GM06990 (cell line): ENCODE data around the gene NPFF.

Experiments
- DNase-seq: peaks from one replicate; pipeline ENCODE4 v3.0.0-alpha.2; 2011; ENCODE audit not compliant: insufficient read length; ENCODE audit errors: extremely low read depth
- H3K27me3 ChIP-seq: replicated peaks from 2 replicates; pipeline ENCODE4 v1.6.0; 2011; ENCODE audit warnings: low read length; ENCODE audit not compliant: control insufficient read depth, insufficient read depth
- H3K36me3 ChIP-seq: 2 replicates; pipeline ENCODE4 v1.5.1; 2011; ENCODE audit warnings: low read length; ENCODE audit not compliant: control insufficient read depth, insufficient read depth
- H3K4me3 ChIP-seq: replicated peaks from 2 replicates; pipeline ENCODE4 v1.5.1; 2011; ENCODE audit warnings: low read depth, mild to moderate bottlenecking, control low read depth, low read length
- CTCF ChIP-seq: IDR thresholded peaks from 2 replicates; pipeline ENCODE4 v1.5.1; 2011; ENCODE audit warnings: low read length, control low read depth, mild to moderate bottlenecking, inconsistent platforms; ENCODE audit not compliant: insufficient read depth, poor library complexity, severe bottlenecking

Gene NPFF

GRCh38 chr12:53502331-53502730 is 5.0 kb downstream of the NPFF start:
- no peak for DNase-seq
- no peaks in the 10 kb centered on the region for H3K27me3 ChIP-seq
- H3K36me3 ChIP-seq = peaks cover 19% of the 10 kb centered on the region
- H3K4me3 ChIP-seq = peak overlapping the region; percentile 85
- TF ChIP-seq CTCF = no peak

- H3K4me3 ChIP-seq = peak overlapping the region; percentile 85
- no peak for TF ChIP-seq CTCF
- DNase-seq = no peak
Measured at GRCh38 chr12:53501615-53502181, 5.6 kb downstream of the NPFF start.

GRCh38 chr12:53500776-53501614 is 6.3 kb downstream of the NPFF start, which contains the start of gene TARBP2:
Gene TARBP2 (plus strand): TSS chr12:53501283. CDS start chr12:53501409, 126 bp downstream.
- peaks cover 9% of the 10 kb centered on the region for H3K36me3 ChIP-seq
- peak within 1 kb of the TSS; percentile 85 for H3K4me3 ChIP-seq
- no peaks in the 10 kb centered on the region for H3K27me3 ChIP-seq
- peak; percentile 96 for DNase-seq
- peak; percentile 1 for TF ChIP-seq CTCF

More at GRCh38 chr12:53501615-53502181, 5.6 kb downstream of the NPFF start:
- Histone ChIP-seq H3K27me3 (no peaks in the 10 kb centered on the region), H3K36me3 (peaks cover 14% of the 10 kb centered on the region)

- H3K4me3 ChIP-seq = peak overlapping the region; percentile 85
- TF ChIP-seq CTCF = no peak
- H3K36me3 ChIP-seq = peaks cover 5% of the 10 kb centered on the region
- H3K27me3 ChIP-seq = no peaks in the 10 kb centered on the region
- no peak for DNase-seq
Measured at GRCh38 chr12:53500142-53500775, 7.0 kb downstream of the NPFF start.

- peak; percentile 21 for TF ChIP-seq CTCF
- Histone ChIP-seq H3K4me3 (peak within 1 kb of the TSS; percentile 85), H3K27me3 (no peaks in the 10 kb centered on the region), H3K36me3 (peaks cover 2% of the 10 kb centered on the region; the same call in 1 of the 2 replicates)
- DNase-seq = peak; percentile 65
Measured at GRCh38 chr12:53499266-53500141, 7.8 kb downstream of the NPFF start, which contains the start of gene MAP3K12. Gene MAP3K12 (minus strand): TSS chr12:53499458. CDS start chr12:53487391, 12,067 bp downstream.
